HepG2 (cell line): Measurements from ENCODE around the gene DENND4B. TPM values are rescaled to one million over a fixed set of nuclear protein-coding genes. Genes with fewer than 3 reads are reported as not detected.

Experiments
- ATAD3A ChIP-seq: sonication (generic); formaldehyde crosslinking; IDR thresholded peaks from 2 replicates; pipeline ENCODE4 v1.4.0; 2020; ENCODE audit warnings: missing genetic modification reagents
- BHLHE40 ChIP-seq: IDR thresholded peaks from 2 replicates; pipeline ENCODE4 v1.6.1; 2011; ENCODE audit warnings: low read length, improper control_type of control experiment
- ELF1 ChIP-seq: sonication (generic); formaldehyde crosslinking; IDR thresholded peaks from 2 replicates; pipeline ENCODE4 v1.4.0; 2020; ENCODE audit warnings: missing genetic modification reagents
- MTF2 ChIP-seq: sonication (generic); formaldehyde crosslinking; IDR thresholded peaks from 2 replicates; pipeline ENCODE4 v1.5.0; 2020; ENCODE audit warnings: missing genetic modification reagents, borderline replicate concordance
- MXI1 ChIP-seq: IDR thresholded peaks from 3 replicates; pipeline ENCODE4 v1.6.1; 2012; ENCODE audit warnings: low read depth, low read length, inconsistent platforms, borderline replicate concordance
- RBFOX2 ChIP-seq: fragments of 200-400 bp; formaldehyde crosslinking; IDR thresholded peaks from 2 replicates; pipeline ENCODE4 v1.6.1; 2017; ENCODE audit warnings: low read depth, mild to moderate bottlenecking, low read length
- RBM22 ChIP-seq: fragments of 200-400 bp; formaldehyde crosslinking; optimal IDR thresholded peaks from 2 replicates; pipeline ENCODE3; 2017; ENCODE audit warnings: mild to moderate bottlenecking, low read length, moderate library complexity
- SKI ChIP-seq: fragments of 450-650 bp; IDR thresholded peaks from one replicate; pipeline ENCODE4 v1.6.1; 2018; ENCODE audit warnings: mild to moderate bottlenecking; ENCODE audit not compliant: partially characterized antibody
- TAF1 ChIP-seq: sonication (generic); formaldehyde crosslinking; IDR thresholded peaks from 2 replicates; pipeline ENCODE4 v1.4.0; 2020; ENCODE audit warnings: missing genetic modification reagents
- TOE1 ChIP-seq: sonication (generic); formaldehyde crosslinking; IDR thresholded peaks from 2 replicates; pipeline ENCODE4 v1.4.0; 2020; ENCODE audit warnings: mild to moderate bottlenecking, missing genetic modification reagents
- ZBTB3 ChIP-seq: sonication (generic); formaldehyde crosslinking; IDR thresholded peaks from 2 replicates; pipeline ENCODE4 v1.4.0; 2020; ENCODE audit warnings: low read depth, mild to moderate bottlenecking, moderate library complexity, missing genetic modification reagents, borderline replicate concordance
- ZEB1 ChIP-seq: IDR thresholded peaks from 2 replicates; pipeline ENCODE4 v1.6.1; 2012; ENCODE audit warnings: mild to moderate bottlenecking, low read depth, inconsistent platforms; ENCODE audit not compliant: insufficient replicate concordance
- ZFP36L1 ChIP-seq: sonication (generic); formaldehyde crosslinking; IDR thresholded peaks from 2 replicates; pipeline ENCODE4 v1.8.0; 2022; ENCODE audit warnings: mild to moderate bottlenecking, missing genetic modification reagents, moderate library complexity
- ZNF263 ChIP-seq: sonication (generic); formaldehyde crosslinking; IDR thresholded peaks from 2 replicates; pipeline ENCODE4 v1.4.0; 2020; ENCODE audit warnings: missing genetic modification reagents
- ZNF335 ChIP-seq: sonication (generic); formaldehyde crosslinking; IDR thresholded peaks from 2 replicates; pipeline ENCODE4 v1.4.0; 2020; ENCODE audit warnings: missing genetic modification reagents
- ZNF337 ChIP-seq: sonication (generic); formaldehyde crosslinking; IDR thresholded peaks from 2 replicates; pipeline ENCODE4 v1.5.1; 2020; ENCODE audit warnings: missing genetic modification reagents, low read depth, mild to moderate bottlenecking, borderline replicate concordance
- ZNF44 ChIP-seq: sonication (generic); formaldehyde crosslinking; IDR thresholded peaks from 2 replicates; pipeline ENCODE4 v1.5.1; 2020; ENCODE audit warnings: mild to moderate bottlenecking, missing genetic modification reagents
- ZNF543 ChIP-seq: sonication (generic); formaldehyde crosslinking; IDR thresholded peaks from 2 replicates; pipeline ENCODE4 v1.4.0; 2020; ENCODE audit warnings: mild to moderate bottlenecking, missing genetic modification reagents
- ZNF773 ChIP-seq: sonication (generic); formaldehyde crosslinking; IDR thresholded peaks from 2 replicates; pipeline ENCODE4 v1.4.0; 2020; ENCODE audit warnings: missing genetic modification reagents, borderline replicate concordance
- ZNF850 ChIP-seq: sonication (generic); formaldehyde crosslinking; conservative IDR thresholded peaks from 2 replicates; pipeline ENCODE4 v1.9.0; 2021; ENCODE audit warnings: mild to moderate bottlenecking, missing genetic modification reagents
- ZNF883 ChIP-seq: sonication (generic); formaldehyde crosslinking; IDR thresholded peaks from 2 replicates; pipeline ENCODE4 v1.5.1; 2020; ENCODE audit warnings: mild to moderate bottlenecking, missing genetic modification reagents; ENCODE audit errors: not compliant biosample characterization
- polyA plus RNA-seq, 8 experiments: library from polyadenylated mRNA; depleted of rRNA in 3 of 8; stranded (reverse) in 7 of 8; unstranded in 1 of 8; fragments of >200 nt; fragmentation: Illumina TruSeq in 4 of 8; extraction: Trizol in 4 of 8; gene quantifications; 2 replicates each; pipeline versions ENCODE4 v1.2.1 to v1.2.3, GENCODE V29; 2011 to 2016; ENCODE audit warnings: low read depth in 4 of 8, missing spikeins in 1 of 8, mixed read lengths in 1 of 8; ENCODE audit not compliant: insufficient read depth in 1 of 8
- total RNA-seq, 5 experiments: library from RNA; depleted of rRNA; stranded (reverse); fragments of >200 nt; fragmentation: Illumina TruSeq; extraction: Trizol; gene quantifications; 2 replicates each; pipeline ENCODE4 v1.2.3, GENCODE V29; 2016; ENCODE audit warnings: low read depth in 1 of 5
- TF ChIP-seq, protein P1 (sequence below): sonication (generic); formaldehyde crosslinking; IDR thresholded peaks from 2 replicates; pipeline ENCODE4 v1.4.0; 2020; ENCODE audit warnings: mild to moderate bottlenecking, missing genetic modification reagents
- TF ChIP-seq, protein P2 (sequence below): sonication (generic); formaldehyde crosslinking; IDR thresholded peaks from 2 replicates; pipeline ENCODE4 v1.5.1; 2020; ENCODE audit warnings: missing genetic modification reagents, mild to moderate bottlenecking, borderline replicate concordance
- TF ChIP-seq, protein P3 (sequence below): sonication (generic); formaldehyde crosslinking; IDR thresholded peaks from 2 replicates; pipeline ENCODE4 v1.9.0; 2021; ENCODE audit warnings: missing genetic modification reagents, mild to moderate bottlenecking, borderline replicate concordance
- TF ChIP-seq, protein P4 (sequence below): sonication (generic); formaldehyde crosslinking; IDR thresholded peaks from 2 replicates; pipeline ENCODE4 v1.4.0; 2020; ENCODE audit warnings: mild to moderate bottlenecking, missing genetic modification reagents
- TF ChIP-seq, protein P5 (sequence below): sonication (generic); formaldehyde crosslinking; IDR thresholded peaks from 2 replicates; pipeline ENCODE4 v1.8.1; 2023; ENCODE audit warnings: missing genetic modification reagents, inconsistent platforms, borderline replicate concordance

The DENND4B gene
- total and polyA plus RNA-seq, 2 of the 13 experiments (the other 11 are each of a cell fraction or from before 2014, with no cell fraction given), result 15.1 to 20.3 TPM

DNA sequence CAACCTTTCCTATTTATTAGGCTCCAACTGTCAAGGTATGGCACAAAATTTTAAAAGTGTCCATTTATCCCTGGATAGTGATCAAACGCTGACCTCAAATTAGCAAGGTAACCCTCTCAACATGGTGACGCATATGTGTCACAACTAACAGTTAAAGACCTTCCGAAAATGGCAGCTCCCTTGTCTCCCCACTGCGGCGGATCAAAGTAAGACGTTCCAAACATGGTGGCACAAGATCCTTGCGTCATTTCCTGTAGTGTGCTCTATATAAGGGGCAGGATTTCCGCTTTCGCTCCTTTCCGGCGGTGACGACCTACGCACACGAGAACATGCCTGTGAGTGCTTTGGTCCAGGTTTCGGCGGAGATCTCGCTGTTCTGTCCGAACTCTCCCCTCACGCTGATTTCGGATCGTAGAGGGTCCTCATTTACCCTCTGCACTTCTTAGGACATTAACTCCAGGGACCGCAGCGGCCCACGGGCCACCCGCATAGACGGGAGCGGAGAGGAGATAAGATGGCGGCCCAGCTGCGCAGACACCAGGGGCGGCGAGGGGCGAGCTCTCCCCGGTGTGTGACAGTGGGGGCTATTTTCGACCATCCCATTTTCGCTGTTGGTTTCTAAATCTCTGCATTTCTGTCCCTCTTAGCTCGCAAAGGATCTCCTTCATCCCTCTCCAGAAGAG, 44.1 kb upstream of the DENND4B start, which contains the start of gene RPS27 (continued):
- TF ChIP-seq, protein P1, sequence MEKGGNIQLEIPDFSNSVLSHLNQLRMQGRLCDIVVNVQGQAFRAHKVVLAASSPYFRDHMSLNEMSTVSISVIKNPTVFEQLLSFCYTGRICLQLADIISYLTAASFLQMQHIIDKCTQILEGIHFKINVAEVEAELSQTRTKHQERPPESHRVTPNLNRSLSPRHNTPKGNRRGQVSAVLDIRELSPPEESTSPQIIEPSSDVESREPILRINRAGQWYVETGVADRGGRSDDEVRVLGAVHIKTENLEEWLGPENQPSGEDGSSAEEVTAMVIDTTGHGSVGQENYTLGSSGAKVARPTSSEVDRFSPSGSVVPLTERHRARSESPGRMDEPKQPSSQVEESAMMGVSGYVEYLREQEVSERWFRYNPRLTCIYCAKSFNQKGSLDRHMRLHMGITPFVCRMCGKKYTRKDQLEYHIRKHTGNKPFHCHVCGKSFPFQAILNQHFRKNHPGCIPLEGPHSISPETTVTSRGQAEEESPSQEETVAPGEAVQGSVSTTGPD, result no peak
- TF ChIP-seq ZBTB3 (CRISPR knock-in tag) (0 out of 2 replicates have a peak, but pooled peaks have one; percentile 75), TAF1 (peak; percentile 98), ZEB1 (no peak), ZNF850 (CRISPR knock-in tag) (no peak), ZNF773 (CRISPR knock-in tag) (peak; percentile 65; the same call in 1 of the 2 replicates), ZNF337 (CRISPR knock-in tag) (0 out of 2 replicates have a peak, but pooled peaks have one; percentile 42), ZNF543 (CRISPR knock-in tag) (peak; percentile 86), ZNF44 (CRISPR knock-in tag) (peak; percentile 38; the same call in 1 of the 2 replicates), MTF2 (CRISPR knock-in tag) (0 out of 2 replicates have a peak, but pooled peaks have one; percentile 53), TOE1 (CRISPR knock-in tag) (no peak), ELF1 (CRISPR knock-in tag) (peak; percentile 97), ZNF335 (CRISPR knock-in tag) (0 out of 2 replicates have a peak, but pooled peaks have one; percentile 54), ZNF263 (CRISPR knock-in tag) (peak; percentile 58), RBFOX2 (peak; percentile 80), RBM22 (no peak), BHLHE40 (no peak), MXI1 (peak; percentile 86; the same call in 2 of the 3 replicates), ATAD3A (CRISPR knock-in tag) (no peak), ZNF883 (CRISPR knock-in tag) (peak; percentile 68), ZFP36L1 (no peak), SKI (peak; percentile 47)
- TF ChIP-seq, protein P2, sequence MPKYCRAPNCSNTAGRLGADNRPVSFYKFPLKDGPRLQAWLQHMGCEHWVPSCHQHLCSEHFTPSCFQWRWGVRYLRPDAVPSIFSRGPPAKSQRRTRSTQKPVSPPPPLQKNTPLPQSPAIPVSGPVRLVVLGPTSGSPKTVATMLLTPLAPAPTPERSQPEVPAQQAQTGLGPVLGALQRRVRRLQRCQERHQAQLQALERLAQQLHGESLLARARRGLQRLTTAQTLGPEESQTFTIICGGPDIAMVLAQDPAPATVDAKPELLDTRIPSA (CRISPR knock-in tag), result no peak
- TF ChIP-seq, protein P3, sequence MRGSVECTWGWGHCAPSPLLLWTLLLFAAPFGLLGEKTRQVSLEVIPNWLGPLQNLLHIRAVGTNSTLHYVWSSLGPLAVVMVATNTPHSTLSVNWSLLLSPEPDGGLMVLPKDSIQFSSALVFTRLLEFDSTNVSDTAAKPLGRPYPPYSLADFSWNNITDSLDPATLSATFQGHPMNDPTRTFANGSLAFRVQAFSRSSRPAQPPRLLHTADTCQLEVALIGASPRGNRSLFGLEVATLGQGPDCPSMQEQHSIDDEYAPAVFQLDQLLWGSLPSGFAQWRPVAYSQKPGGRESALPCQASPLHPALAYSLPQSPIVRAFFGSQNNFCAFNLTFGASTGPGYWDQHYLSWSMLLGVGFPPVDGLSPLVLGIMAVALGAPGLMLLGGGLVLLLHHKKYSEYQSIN (CRISPR knock-in tag), result no peak
- TF ChIP-seq, protein P4, sequence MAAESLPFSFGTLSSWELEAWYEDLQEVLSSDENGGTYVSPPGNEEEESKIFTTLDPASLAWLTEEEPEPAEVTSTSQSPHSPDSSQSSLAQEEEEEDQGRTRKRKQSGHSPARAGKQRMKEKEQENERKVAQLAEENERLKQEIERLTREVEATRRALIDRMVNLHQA (CRISPR knock-in tag), result no peak
- TF ChIP-seq, protein P5, sequence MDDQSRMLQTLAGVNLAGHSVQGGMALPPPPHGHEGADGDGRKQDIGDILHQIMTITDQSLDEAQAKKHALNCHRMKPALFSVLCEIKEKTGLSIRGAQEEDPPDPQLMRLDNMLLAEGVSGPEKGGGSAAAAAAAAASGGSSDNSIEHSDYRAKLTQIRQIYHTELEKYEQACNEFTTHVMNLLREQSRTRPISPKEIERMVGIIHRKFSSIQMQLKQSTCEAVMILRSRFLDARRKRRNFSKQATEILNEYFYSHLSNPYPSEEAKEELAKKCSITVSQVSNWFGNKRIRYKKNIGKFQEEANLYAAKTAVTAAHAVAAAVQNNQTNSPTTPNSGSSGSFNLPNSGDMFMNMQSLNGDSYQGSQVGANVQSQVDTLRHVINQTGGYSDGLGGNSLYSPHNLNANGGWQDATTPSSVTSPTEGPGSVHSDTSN, result 0 out of 2 replicates have a peak, but pooled peaks have one; percentile 34
